ENCODE measurements around the gene KCNQ1.
"Not testable (repeated sequence)": the region's sequence is repeated elsewhere in the genome, so short reads cannot be mapped to it uniquely, and the experiment has no call there.

KCNQ1 gene

DNA sequence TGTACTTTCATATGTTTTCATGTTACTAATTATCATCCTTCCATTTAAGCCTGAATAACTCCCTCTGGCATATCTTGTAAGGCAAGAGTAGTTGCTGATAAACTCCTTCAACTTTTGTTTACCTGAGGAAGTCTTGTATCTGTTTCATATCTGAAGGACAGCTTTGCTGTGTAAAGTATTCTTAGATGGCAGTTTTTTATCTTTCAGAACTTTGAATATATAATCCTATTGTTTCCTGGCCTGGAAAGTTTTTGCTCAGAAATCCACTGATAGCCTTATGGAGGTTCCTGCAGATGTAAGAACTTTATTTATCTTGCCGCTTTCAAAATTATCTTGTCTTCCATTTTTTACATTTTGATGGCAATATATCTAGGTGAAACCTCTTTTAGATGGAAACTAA, 185.9 kb downstream of the KCNQ1 start:
- no peak for DNase-seq

GRCh38 chr11:2631161-2631560, 186.4 kb downstream of the KCNQ1 start:
- DNase-seq: no peak

GRCh38 chr11:2639763-2640162, 195.0 kb downstream of the KCNQ1 start:
- not testable (repeated sequence) for DNase-seq

- no peak for DNase-seq
These were observed 196.8 kb downstream of the KCNQ1 start for GRCh38 chr11:2641623-2642022.

- no peak for DNase-seq
These were observed 198.9 kb downstream of the KCNQ1 start for GRCh38 chr11:2643746-2644145.

DNA sequence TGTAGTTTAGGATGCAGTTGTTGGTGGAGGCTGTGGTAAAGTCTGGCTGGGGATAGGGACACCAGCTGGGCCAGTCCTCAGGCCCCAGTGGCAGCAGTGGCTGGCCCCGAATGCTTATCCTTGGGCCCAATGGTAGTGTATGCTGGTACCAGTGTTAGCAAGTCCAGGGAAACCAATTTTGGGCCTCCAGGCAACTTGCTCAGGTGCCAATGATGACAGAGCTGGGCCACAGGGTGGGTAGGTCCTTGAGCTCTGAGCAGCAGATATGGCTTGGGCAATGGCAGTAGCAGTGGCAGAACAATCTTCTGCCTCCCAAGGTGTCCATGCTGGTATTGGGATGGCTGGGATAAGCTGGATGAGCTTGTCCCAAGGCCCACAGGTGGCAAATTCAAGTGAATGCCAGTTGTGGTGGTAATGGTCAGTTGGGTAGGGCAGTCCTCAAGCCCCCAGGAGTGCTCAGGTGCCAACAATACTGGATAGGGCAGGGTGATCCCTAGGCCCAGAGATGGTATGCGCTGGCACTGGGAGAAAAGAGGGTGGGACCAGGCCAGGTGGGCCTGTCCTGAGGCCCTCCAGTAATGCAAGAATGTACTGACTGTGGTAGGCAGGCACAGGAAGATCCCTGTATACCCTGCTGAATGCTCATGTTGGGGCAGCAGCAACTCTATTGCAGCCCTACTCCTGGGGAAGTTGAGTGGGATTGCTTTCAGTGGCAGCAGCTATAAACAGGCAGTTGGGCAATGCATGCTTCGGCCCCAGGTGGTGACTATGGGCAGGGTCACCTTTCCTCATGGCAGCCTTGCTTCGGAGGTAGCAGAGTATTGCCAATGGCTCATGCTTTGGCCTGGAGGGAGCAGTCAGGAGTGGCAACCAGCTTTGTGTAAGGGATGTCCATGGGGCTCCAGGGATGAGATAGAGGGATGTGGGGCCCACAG, 200.3 kb downstream of the KCNQ1 start:
- DNase-seq: no peak

DNA sequence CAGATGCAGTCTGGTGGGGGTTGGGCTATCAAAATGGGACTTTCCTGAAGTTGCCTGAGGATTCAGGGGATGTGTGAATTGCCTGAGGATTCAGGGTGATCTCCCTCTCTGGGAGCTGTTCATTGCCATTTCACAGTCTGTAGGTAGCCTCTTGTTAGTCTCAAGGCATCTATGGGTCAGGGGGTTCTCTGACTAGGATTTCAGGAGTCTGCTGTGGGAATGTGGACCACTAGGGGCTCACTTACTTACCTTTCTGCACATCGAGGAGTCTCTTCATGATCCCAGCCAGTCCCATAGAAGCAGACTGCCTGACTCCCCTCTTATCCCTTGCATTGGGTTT, 200.9 kb downstream of the KCNQ1 start:
- DNase-seq: no peak

GRCh38 chr11:2647167-2647566, 202.4 kb downstream of the KCNQ1 start:
- DNase-seq: no peak

DNA sequence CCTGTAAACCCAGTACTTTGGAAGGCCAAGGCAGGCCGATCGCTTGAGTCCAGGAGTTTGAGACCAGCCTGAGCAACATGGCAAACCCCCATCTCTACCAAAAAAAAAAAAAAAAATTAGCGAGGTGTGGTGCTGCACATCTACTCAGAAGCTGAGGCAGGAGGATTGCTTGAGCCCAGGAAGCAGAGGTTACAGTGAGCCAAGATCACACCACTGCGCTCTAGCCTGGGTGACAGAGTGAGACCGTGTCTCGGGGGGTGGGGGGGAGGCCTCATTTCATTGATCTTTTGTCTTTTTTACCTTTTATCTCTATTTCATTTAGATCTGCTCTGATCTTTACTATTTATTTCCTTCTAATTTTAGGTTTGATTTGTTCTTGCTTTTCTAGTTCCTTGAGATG, 203.1 kb downstream of the KCNQ1 start:
- no peak for DNase-seq

- DNase-seq: no peak
These were observed 204.6 kb downstream of the KCNQ1 start for GRCh38 chr11:2649400-2649799.

DNA sequence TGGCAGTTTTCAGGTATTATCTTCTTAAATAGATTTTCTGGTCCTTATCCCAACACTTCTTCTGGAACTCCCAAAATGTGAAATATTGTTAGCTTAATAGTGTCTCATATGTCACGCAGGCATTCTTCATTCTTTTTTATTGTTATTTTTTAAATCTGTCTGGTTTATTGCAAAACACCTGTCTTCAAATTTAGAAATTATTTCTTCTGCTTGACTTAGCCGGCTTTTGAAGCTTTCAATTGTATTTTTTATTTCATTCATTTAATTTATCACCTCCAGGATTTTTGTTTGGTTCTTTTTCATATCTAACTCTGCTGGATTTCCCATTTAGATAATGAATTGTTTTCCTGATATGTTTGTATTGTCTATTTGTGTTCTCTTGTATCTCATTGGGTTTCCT, 205.0 kb downstream of the KCNQ1 start:
- DNase-seq: no peak

DNA sequence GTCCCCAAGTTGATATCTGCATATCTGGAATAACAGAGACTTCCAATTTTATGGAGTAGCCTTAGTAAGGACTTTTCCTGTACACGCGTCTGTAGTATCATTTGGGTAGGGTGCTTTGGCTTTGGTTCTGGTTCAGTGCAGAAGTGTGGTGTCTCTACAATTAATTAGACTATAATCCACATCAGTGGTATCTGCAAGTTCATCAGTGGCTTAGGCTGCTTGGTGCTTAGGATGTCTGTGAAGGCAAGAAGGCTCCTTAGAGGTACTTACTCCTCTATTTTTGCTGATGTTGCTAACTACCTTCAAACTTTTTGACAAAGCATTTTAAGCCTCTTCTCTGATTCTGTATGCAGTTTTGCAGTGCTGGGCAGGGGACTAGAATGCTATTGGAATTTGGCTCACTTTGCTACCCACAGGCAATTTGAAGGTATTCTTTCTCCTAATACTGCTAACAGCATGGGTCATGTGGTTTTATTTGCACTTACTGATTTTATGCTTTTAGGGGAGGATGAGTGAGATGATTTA, 205.6 kb downstream of the KCNQ1 start:
- no peak for DNase-seq

DNA sequence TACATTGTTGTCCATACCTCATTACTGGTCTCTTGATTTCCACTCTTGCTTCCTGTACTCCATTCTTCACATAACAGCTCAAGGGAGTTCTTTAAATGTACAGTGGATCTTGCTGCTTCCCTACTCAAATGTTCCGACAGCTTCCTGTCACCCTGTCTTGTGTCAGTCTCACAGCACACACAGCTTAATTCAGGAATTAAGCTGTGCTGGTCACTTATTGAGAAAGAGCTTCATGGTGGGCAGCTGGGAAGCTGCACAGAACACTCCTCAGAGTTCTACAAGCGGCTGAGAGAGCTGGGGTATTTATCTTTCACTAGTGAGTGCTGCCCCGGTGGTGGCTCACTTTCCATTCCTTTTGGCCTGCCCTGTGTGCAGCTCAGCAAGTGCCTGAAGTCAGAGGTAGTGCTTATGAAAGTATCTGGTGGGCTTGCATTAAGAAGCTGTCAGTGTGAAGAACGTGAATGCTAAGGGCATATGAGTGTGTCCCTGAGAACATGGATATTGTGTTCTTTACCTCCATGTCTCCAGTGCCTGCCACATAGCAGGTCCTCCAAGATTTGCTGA, 206.3 kb downstream of the KCNQ1 start:
- no peak for DNase-seq

DNA sequence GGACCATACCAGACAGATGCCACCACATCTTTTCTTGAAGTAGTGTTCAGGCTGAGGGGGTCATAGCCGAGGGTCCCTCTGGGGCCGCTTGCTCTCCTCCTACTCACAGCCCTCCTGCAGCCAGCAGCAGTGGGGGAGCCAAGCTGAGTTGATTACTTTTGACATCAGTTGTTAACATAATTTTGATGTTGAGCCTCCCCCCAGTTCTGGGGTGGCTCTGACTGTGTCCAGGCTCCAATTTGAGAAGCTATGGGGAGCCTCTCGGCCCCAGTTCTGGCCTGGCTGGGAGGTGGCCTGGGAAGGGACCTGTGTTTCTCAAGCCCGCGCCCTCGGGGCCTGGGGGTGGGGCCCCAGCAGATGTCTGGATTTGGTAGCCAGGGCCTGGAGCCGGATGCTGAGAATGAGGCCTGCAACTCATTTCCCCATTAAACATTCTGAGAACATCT, 207.0 kb downstream of the KCNQ1 start:
- DNase-seq: peak; percentile 61

- DNase-seq: peak; percentile 17
These were observed 207.8 kb downstream of the KCNQ1 start for GRCh38 chr11:2652333-2653197.

DNA sequence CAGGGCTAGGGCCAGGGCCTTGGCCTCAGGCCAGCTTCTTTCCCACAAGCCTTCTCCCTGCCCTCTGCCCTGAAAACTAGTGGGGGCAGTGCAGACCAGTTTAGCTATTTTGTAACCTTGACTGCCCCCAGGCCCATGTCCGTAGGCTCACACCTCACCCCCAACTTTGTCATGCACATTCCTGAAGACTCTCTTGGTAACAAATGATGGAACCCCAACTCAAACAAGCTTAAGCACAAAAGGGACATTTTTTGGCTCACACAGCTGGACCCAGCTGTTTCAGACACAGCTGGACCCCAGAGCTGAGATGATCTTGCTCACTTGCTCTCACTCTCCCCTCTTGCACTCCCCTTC, 208.4 kb downstream of the KCNQ1 start:
- DNase-seq: no peak

DNA sequence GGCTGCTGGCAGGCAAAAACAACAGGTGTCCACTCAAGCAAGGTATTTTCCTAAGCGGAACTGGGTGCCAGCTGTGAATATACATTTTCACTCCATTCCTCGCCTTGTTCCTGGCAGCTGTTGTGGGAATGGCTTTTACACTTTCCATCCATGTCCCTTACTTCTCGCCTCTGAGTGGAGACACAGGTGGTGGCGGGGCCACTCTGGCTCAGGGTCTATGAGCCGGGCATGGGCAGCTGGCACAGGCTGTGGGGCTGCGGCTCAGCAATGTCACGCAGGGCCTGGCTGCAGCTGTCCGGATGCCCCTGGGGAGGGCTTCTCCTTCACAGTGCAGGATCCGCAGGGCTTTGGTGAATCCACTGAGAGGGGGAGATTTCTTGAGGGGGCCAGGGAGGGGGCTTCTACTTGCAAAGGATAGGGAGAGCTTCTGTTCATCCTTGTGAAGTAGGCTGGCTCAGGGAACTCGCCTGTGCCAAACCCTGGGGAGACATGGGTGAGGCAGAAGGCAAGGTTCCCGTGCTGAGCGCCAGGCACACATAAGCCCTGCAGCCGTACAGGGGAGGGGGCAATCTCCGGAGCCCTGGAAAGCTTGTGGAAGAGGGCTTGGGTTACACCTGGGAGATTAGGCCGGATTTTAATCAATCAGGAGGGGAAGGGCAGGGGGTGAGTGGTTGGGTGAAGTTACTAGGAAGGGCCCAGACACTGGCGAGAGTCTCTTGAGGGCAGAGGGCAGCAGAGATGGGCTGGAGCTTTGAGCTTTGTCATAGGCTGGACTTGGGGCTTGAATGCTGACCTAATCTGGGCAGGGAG, 209.3 kb downstream of the KCNQ1 start:
- peak; percentile 78 for DNase-seq

DNA sequence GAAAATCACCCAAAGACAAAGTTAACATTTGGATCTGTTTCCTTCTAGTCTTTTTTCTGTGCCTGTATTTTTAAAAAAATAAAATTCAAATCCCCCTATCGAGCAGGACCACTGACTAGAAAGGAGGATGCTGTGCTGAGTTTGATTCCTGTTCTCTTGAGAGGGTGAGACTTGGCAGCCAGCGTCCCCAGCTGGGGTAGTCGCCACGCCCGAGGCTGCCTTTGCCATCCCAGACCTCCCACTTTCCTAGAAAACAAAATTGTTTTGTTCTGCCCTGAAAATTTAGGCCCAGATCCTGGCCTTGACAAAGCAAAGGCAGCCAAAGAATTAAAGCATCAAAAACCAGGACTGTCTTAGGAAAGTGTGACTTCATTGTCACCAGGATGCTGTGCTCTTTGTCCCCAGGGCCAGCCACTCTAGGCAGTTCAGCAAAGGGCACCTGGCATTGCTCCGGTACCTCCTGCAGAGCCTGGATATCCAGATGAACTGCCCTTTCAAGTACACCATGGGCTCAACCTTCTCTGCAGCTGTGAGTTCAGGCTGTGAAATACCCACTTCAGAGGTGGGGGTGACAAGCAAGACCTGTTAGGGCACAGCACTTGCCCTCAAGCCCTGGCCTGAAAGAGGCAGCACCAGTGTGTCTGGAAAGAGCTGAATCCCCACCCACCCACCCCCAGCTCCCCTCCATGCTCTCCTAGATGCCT, 210.4 kb downstream of the KCNQ1 start:
- DNase-seq: no peak

GRCh38 chr11:2655834-2656622, 211.2 kb downstream of the KCNQ1 start:
- no peak for DNase-seq

DNA sequence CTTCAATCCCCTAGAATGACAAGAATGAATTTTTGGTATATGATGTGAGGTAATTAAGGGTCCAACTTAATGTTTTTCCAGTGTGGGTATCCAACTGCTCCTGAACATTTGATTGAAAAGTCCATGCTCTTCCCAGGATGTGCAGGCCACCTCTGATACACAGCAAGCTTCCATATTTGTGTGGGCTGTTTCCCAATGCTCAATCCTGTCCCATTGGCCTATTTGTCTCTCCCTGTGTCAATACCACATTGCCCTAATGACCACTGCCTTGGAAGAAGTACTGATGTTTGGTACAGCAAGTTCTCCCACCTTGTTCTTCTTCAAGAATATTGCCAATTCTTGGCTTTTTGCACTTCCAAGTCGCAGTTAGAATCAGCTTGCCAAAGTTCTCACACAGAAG, 212.1 kb downstream of the KCNQ1 start:
- no peak for DNase-seq

DNA sequence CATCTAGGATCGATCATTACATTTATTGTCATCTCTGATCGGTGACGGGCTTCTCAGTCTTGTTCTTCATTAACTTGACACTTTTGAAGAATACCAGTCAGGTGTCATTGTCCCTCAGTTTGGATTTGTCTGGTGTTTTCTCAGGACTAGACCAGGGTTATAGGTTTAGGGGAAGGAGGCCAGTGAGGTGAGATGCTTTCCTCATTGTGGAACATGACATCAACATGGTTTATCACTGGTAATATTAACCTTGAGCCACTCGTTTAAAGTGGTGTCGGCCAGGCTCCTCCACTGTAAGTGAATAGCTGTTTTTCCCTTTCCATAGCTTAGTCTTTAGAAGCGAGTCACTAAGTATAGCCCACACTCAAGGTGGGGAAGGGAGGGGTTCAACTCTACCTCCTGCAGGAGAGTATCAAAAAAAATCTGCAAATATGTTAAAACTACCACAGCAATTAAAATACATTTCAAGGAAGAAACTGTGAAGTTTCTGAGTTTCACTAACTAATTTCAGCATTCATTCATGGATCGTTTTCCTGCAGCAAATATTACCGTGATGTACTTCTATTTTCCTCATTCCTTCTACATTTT, 213.0 kb downstream of the KCNQ1 start:
- DNase-seq: no peak

Measured in left hindlimb (tissue), 1 donor.